Erythroblast (primary cell): ENCODE data around the gene PTPRN2.

Experiments used
- GATA1 ChIP-seq: IDR thresholded peaks from 2 replicates; pipeline ENCODE4 v1.6.1; 2011; ENCODE audit warnings: low read depth, mild to moderate bottlenecking, control low read depth, low read length, moderate library complexity
- POLR2A ChIP-seq: IDR thresholded peaks from 2 replicates; pipeline ENCODE4 v1.6.1; 2011; ENCODE audit warnings: mild to moderate bottlenecking, low read length

DNA sequence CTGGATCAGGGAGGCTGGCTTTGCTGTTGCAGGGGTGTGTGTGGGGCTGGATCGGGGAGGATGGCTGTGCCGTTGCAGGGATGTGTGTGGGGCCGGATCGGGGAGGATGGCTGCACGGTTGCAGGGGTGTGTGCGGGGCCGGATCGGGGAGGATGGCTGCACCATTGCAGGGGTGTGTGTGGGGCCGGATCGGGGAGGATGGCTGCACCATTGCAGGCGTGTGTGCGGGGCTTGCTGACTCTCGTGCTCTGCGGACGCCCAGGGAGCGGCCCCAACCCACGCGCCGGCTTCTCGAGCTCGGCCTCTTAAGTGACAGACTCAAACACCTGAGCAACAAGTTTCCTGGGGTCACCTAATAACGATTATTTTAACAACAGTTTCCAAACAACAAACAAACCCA lies 732.6 kb downstream of the PTPRN2 start:
- no peak for TF ChIP-seq POLR2A
- no peak for TF ChIP-seq GATA1
